Pancreas (tissue), 10 donors: ENCODE results near the gene SDK1. TPM values are rescaled to one million over a fixed set of nuclear protein-coding genes. Genes with fewer than 3 reads are reported as not detected.
A peak's percentile ranks its signal among the peaks of the same experiment; 100 is the strongest.

ENCODE experiments used
- ATAC-seq, 4 donors: fragments of 200-7000 bp; cut with Tn5 transposase; one replicate each; pipeline versions ENCODE4 v1.8.0 to v1.9.1; 2020; ENCODE audit warnings: mild to moderate bottlenecking in 4 of 4, moderate library complexity in 4 of 4
- DNase-seq, 6 donors: peaks; one replicate each; pipeline ENCODE4 v3.0.0-alpha.2; 2020
- FAIRE-seq: peaks from 2 replicates; lab custom pipeline; 2012; peaks lifted over from hg19 to GRCh38; lab: Jason Lieb, UNC
- H3K27ac ChIP-seq, 4 donors: fragments of 200-600 bp; sonication (generic); 1 replicate in 3 of 4; 2 replicates in 1 of 4; pipeline versions ENCODE4 v1.5.0 to v1.8.0; 2020
- H3K27me3 ChIP-seq, 4 donors: fragments of 200-600 bp; one replicate each; pipeline ENCODE4 v1.8.0; 2021
- H3K36me3 ChIP-seq, 3 donors: fragments of 200-600 bp; sonication (generic) in 1 of 3; one replicate each; pipeline versions ENCODE4 v1.5.0 to v1.8.0; 2020 to 2021
- H3K4me1 ChIP-seq, 3 donors: fragments of 200-600 bp; one replicate each; pipeline ENCODE4 v1.8.0; 2021
- H3K4me3 ChIP-seq, 4 donors: fragments of 200-600 bp; sonication (generic) in 2 of 4; one replicate each; pipeline versions ENCODE4 v1.5.0 to v1.8.0; 2020 to 2021
- H3K9me3 ChIP-seq, 4 donors: fragments of 200-600 bp; one replicate each; pipeline ENCODE4 v1.8.0; 2021
- WGBS, 2 donors: extraction: QIAGEN DNeasy Blood & Tissue Kit; methylation state at CpG; one replicate each; pipeline ENCODE4 v1.1.7; 2013; 5-methylcytosine and 5-hydroxymethylcytosine counted together
- intact Hi-C, 3 donors: fragments of 100-400 bp; cut with DNase I; formaldehyde crosslinking; loops; one replicate each; pipeline versions ENCODE4 v1.11.1 to v1.14.2; 2022
- polyA plus RNA-seq, 2 donors: library from polyadenylated mRNA; stranded (reverse); fragments of 200-250 nt; gene quantifications; one replicate each; pipeline ENCODE4 v1.2.3, GENCODE V29; 2013
- total RNA-seq, 6 donors: library from RNA; stranded (reverse); fragmentation: NEBNext Ultra II Directional in 4 of 6; extraction: Animal tissue kit (Norgen Biotek cat#: 25700) in 4 of 6; gene quantifications; one replicate each; pipeline versions ENCODE4 v1.2.1 to v1.2.4, GENCODE V29; 2021 to 2023
- TF ChIP-seq, protein P1 (sequence below), 4 donors: fragments of 200-600 bp; sonication (generic) in 3 of 4; IDR thresholded peaks; one replicate each; pipeline versions ENCODE4 v1.5.0 to v1.8.0; 2021; ENCODE audit warnings: antibody characterized with exemption in 4 of 4
- donor health status: healthy with polysubstance abuse.
- donor health status: DM: no; HTN: no; CAD: no; lungs with moderate emphysema.
- donor health status: DM: no; HTN: no; CAD: no.
- donor health status: control.
- donor health status: control.
- donor health status: Bipolar disorder and iron deficiency.
- donor health status: DM: yes; HTN: yes; CAD: no.
- donor health status: DM: no; HTN: no; CAD: no.
- donor health status: DM: no; HTN: no; CAD: no.
- donor health status: DM: yes; HTN: yes; CAD: no.

SDK1 gene
- total and polyA plus RNA-seq, 8 donors: 10.8 to 30.8 (median 19.8) TPM

DNA sequence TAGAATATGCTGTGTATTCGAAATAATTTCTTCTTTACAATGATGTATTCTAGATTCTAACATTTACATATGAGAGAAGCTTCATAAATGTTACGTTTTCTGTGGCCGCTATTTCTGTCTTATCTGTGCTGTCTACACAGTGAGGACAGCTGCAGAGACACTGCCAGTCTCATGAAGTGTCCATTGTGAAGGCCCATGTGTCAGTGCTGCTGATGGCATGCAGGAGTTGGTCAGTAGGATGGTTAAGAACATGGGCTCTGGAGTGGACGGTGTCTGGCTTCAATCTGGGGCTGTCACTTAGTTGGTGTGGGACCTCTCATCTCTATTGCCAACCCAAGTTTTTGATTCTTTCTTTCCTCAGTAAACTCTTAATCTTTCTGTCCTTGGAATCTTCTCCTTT lies 137.3 kb downstream of the SDK1 start:
- H3K9me3 ChIP-seq: no peaks in the 10 kb centered on the region
- 89 to 93% methylated on average over 4 of the region's 4 CpGs for WGBS, 2 donors
- intact Hi-C loops: no loop called here
- no peak for DNase-seq
- no peak overlapping the region for H3K27ac ChIP-seq
- FAIRE-seq: no peak
- no peak for ATAC-seq
- H3K36me3 ChIP-seq: no peaks in the 10 kb centered on the region
- no peaks in the 10 kb centered on the region for H3K27me3 ChIP-seq
- TF ChIP-seq, protein P1, sequence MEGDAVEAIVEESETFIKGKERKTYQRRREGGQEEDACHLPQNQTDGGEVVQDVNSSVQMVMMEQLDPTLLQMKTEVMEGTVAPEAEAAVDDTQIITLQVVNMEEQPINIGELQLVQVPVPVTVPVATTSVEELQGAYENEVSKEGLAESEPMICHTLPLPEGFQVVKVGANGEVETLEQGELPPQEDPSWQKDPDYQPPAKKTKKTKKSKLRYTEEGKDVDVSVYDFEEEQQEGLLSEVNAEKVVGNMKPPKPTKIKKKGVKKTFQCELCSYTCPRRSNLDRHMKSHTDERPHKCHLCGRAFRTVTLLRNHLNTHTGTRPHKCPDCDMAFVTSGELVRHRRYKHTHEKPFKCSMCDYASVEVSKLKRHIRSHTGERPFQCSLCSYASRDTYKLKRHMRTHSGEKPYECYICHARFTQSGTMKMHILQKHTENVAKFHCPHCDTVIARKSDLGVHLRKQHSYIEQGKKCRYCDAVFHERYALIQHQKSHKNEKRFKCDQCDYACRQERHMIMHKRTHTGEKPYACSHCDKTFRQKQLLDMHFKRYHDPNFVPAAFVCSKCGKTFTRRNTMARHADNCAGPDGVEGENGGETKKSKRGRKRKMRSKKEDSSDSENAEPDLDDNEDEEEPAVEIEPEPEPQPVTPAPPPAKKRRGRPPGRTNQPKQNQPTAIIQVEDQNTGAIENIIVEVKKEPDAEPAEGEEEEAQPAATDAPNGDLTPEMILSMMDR (IDR thresholded peaks at IDR 0.05): no peak
- H3K4me3 ChIP-seq: no peak overlapping the region
- no peaks in the 10 kb centered on the region for H3K4me1 ChIP-seq

DNA sequence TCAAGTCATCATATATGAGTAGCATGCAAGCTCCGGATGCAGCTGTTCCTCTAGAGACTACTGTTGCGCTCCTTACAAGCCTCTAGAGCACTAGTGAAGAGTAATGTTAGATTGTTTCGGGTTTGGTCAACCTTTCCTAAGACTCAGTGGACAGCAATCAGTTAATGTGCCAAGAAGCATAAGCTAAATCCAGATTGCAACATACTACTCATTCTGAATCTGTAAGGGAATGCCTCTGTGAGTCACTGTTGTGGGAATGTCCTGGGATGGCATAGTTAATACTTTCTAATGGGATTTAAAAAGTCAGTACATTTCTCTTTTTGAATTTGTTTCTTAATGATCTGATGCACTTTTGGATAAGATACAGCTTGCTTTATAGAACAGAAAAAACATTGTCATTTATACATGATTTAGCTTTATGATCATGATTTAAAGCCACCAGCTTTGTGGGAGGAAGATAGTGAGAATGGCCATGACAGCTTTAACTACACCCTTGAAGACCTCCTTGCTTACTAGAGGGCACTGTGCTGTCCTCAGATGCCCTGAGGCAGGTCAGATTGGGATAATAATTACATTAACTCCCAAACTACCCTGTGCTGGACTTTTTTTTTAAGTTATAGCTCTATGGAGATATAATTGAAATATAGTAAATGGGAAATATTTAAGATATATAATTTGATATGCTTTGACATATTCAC lies 138.4 kb downstream of the SDK1 start:
- intact Hi-C loops: no loop called here
- DNase-seq: no peak
- Histone ChIP-seq H3K27ac (no peak overlapping the region), H3K4me3 (no peak overlapping the region), H3K27me3 (no peaks in the 10 kb centered on the region), H3K4me1 (no peaks in the 10 kb centered on the region), H3K9me3 (no peaks in the 10 kb centered on the region), H3K36me3 (no peaks in the 10 kb centered on the region)
- ATAC-seq: peak in 3 of 4 donors; percentile 51 to 62 (median 62)
- 89 to 94% methylated on average over 3 of the region's 3 CpGs for WGBS, 2 donors
- no peak for FAIRE-seq
- TF ChIP-seq, protein P1 (IDR thresholded peaks at IDR 0.05): no peak

DNA sequence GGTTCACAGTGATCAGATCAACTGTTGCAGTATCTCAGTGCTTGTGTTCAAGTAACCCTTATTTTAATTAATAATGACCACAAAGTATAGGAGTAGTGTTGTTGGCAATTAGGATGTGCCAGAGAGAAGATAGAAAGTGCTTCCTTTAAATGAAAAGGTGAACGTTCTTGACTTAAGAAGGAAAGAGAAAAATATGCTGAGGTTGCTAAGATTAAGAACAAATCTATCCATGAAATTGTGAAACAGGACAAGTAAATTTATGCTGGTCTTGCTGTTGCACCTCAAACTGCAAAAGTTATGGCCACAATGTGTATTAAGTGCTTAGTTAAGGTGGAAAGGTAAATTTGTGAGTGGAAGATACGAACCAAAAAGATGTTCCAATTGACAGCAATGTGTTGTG lies 139.5 kb downstream of the SDK1 start:
- no peaks in the 10 kb centered on the region for H3K4me1 ChIP-seq
- H3K27me3 ChIP-seq: no peaks in the 10 kb centered on the region
- intact Hi-C loops: no loop called here
- no peaks in the 10 kb centered on the region for H3K9me3 ChIP-seq
- DNase-seq (no peak), ATAC-seq (no peak), FAIRE-seq (no peak)
- H3K36me3 ChIP-seq: no peaks in the 10 kb centered on the region
- 66 to 69% methylated on average over 2 of the region's 2 CpGs for WGBS, 2 donors
- no peak overlapping the region for H3K27ac ChIP-seq
- TF ChIP-seq, protein P1 (IDR thresholded peaks at IDR 0.05): no peak
- H3K4me3 ChIP-seq: no peak overlapping the region

DNA sequence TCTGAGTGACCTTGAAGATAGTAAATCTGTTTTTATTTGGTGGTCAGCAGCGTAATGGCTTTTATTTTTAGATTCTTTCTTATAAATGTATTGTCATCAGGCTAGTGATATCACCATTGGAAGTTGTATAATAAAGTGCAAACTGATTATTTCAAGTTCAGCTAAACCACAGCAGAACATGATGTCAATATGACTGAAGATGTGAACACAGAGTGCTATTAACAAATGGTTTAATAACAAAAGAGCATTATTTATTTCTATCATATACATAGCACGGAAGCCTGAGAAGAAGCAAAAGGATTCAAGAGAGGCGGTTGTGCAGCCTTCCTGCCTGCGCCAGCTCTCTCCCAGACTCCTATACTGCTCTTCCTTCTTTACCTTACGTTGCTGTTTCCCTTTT lies 142.7 kb downstream of the SDK1 start:
- intact Hi-C loops: no loop called here
- Histone ChIP-seq H3K9me3 (no peaks in the 10 kb centered on the region), H3K27me3 (no peaks in the 10 kb centered on the region), H3K36me3 (no peaks in the 10 kb centered on the region), H3K27ac (no peak overlapping the region), H3K4me3 (no peak overlapping the region), H3K4me1 (no peaks in the 10 kb centered on the region)
- ATAC-seq (no peak), FAIRE-seq (no peak), DNase-seq (no peak)
- TF ChIP-seq, protein P1 (IDR thresholded peaks at IDR 0.05): no peak
- WGBS, 2 donors: 88 to 89% methylated on average over 5 of the region's 5 CpGs

DNA sequence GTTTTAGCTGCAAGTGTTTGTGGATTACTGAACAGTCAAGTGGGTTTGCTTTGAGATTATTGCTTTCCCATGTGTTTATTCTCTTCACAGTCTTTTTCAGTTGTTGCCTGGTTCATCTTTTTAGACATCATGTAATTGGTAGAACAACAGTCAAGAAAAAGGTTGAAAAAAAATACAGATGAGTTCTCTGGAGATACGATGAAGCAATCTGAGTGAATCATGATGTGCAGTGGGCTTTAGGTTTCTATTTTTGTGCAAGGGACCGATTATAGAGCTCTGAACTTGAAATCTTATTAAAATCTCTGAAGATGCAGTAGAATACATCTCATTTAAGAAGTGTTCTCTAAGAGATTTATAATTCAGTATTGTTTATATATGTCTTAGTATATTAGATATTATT lies 145.7 kb downstream of the SDK1 start:
- H3K4me1 ChIP-seq: peaks cover 0 to 5% (median 0%) of the 10 kb centered on the region in 3 donors
- no peaks in the 10 kb centered on the region for H3K36me3 ChIP-seq
- TF ChIP-seq, protein P1 (IDR thresholded peaks at IDR 0.05): no peak
- ATAC-seq (no peak), DNase-seq (no peak), FAIRE-seq (no peak)
- 88 to 92% methylated on average over 2 of the region's 2 CpGs for WGBS, 2 donors
- H3K27me3 ChIP-seq: no peaks in the 10 kb centered on the region
- no peaks in the 10 kb centered on the region for H3K9me3 ChIP-seq
- H3K27ac ChIP-seq: no peak overlapping the region
- intact Hi-C loops: no loop called here
- no peak overlapping the region for H3K4me3 ChIP-seq
